ENCODE results near the gene LAMA5. TPM values are rescaled to one million over a fixed set of nuclear protein-coding genes. Genes with fewer than 3 reads are reported as not detected.

Gene LAMA5
- total RNA-seq, 2 experiments from 2014 or later = 0.40 to 0.63 TPM

- no peaks in the 10 kb centered on the region for H3K27me3 Mint-ChIP-seq (ENCODE audit: low read depth)
- DNase-seq (no peak), ATAC-seq (no peak)
- H3K27ac Mint-ChIP-seq = no peak overlapping the region
- CTCF ChIA-PET = no interaction called here
- H3K4me3 Mint-ChIP-seq = no peak overlapping the region
- H3K4me1 Mint-ChIP-seq (ENCODE audit: low read depth) = no peaks in the 10 kb centered on the region
- POLR2A ChIA-PET = interaction anchor here (0.6 kb wide), 1 partner anchor 10 kb away, joined by 3 read pairs; no protein-coding TSS in a partner anchor
- H3K9me3 Mint-ChIP-seq (ENCODE audit: insufficient read depth) = no peaks in the 10 kb centered on the region
- H3K36me3 Mint-ChIP-seq (ENCODE audit: low read depth) = no peaks in the 10 kb centered on the region
Observed at GRCh38 chr20:62329389-62330377, 37.4 kb downstream of the LAMA5 start.

GRCh38 chr20:62328684-62329388 lies 38.3 kb downstream of the LAMA5 start:
- H3K36me3 Mint-ChIP-seq (ENCODE audit: low read depth) = no peaks in the 10 kb centered on the region
- DNase-seq = no peak
- CTCF ChIA-PET = no interaction called here
- H3K27me3 Mint-ChIP-seq (ENCODE audit: low read depth) = no peaks in the 10 kb centered on the region
- ATAC-seq = no peak
- H3K27ac Mint-ChIP-seq = no peak overlapping the region
- POLR2A ChIA-PET = no interaction called here
- H3K4me3 Mint-ChIP-seq = no peak overlapping the region
- H3K4me1 Mint-ChIP-seq (ENCODE audit: low read depth) = no peaks in the 10 kb centered on the region
- no peaks in the 10 kb centered on the region for H3K9me3 Mint-ChIP-seq (ENCODE audit: insufficient read depth)

- no peak for DNase-seq
- Mint-ChIP-seq H3K27ac (no peak overlapping the region), H3K27me3 (ENCODE audit: low read depth) (no peaks in the 10 kb centered on the region), H3K4me3 (no peak overlapping the region), H3K9me3 (ENCODE audit: insufficient read depth) (no peaks in the 10 kb centered on the region), H3K4me1 (ENCODE audit: low read depth) (no peaks in the 10 kb centered on the region), H3K36me3 (ENCODE audit: low read depth) (no peaks in the 10 kb centered on the region)
- ATAC-seq = no peak
- POLR2A ChIA-PET = no interaction called here
- CTCF ChIA-PET = no interaction called here
Observed at GRCh38 chr20:62327726-62328495, 39.2 kb downstream of the LAMA5 start.

- ATAC-seq = no peak
- no peaks in the 10 kb centered on the region for H3K27me3 Mint-ChIP-seq (ENCODE audit: low read depth)
- no peak for DNase-seq
- no peak overlapping the region for H3K4me3 Mint-ChIP-seq
- ChIA-PET POLR2A (no interaction called here), CTCF (no interaction called here)
- no peak overlapping the region for H3K27ac Mint-ChIP-seq
- H3K4me1 Mint-ChIP-seq (ENCODE audit: low read depth) = no peaks in the 10 kb centered on the region
- H3K9me3 Mint-ChIP-seq (ENCODE audit: insufficient read depth) = no peaks in the 10 kb centered on the region
- no peaks in the 10 kb centered on the region for H3K36me3 Mint-ChIP-seq (ENCODE audit: low read depth)
Observed at GRCh38 chr20:62326959-62327725, 40.0 kb downstream of the LAMA5 start.

- POLR2A ChIA-PET = no interaction called here
- CTCF ChIA-PET = no interaction called here
- H3K36me3 Mint-ChIP-seq (ENCODE audit: low read depth) = no peaks in the 10 kb centered on the region
- no peaks in the 10 kb centered on the region for H3K27me3 Mint-ChIP-seq (ENCODE audit: low read depth)
- H3K4me3 Mint-ChIP-seq = no peak overlapping the region
- no peaks in the 10 kb centered on the region for H3K9me3 Mint-ChIP-seq (ENCODE audit: insufficient read depth)
- H3K4me1 Mint-ChIP-seq (ENCODE audit: low read depth) = no peaks in the 10 kb centered on the region
- ATAC-seq (no peak), DNase-seq (no peak)
- no peak overlapping the region for H3K27ac Mint-ChIP-seq
Observed at GRCh38 chr20:62326559-62326958, 40.6 kb downstream of the LAMA5 start.

GRCh38 chr20:62325172-62325905 lies 41.8 kb downstream of the LAMA5 start:
- Mint-ChIP-seq H3K4me1 (ENCODE audit: low read depth) (no peaks in the 10 kb centered on the region), H3K36me3 (ENCODE audit: low read depth) (no peaks in the 10 kb centered on the region), H3K27ac (no peak overlapping the region), H3K9me3 (ENCODE audit: insufficient read depth) (no peaks in the 10 kb centered on the region), H3K4me3 (no peak overlapping the region), H3K27me3 (ENCODE audit: low read depth) (no peaks in the 10 kb centered on the region)
- DNase-seq (no peak), ATAC-seq (no peak)
- POLR2A ChIA-PET = no interaction called here
- CTCF ChIA-PET = no interaction called here

GRCh38 chr20:62323980-62324906 lies 42.9 kb downstream of the LAMA5 start:
- Mint-ChIP-seq H3K4me3 (no peak overlapping the region), H3K4me1 (ENCODE audit: low read depth) (no peaks in the 10 kb centered on the region), H3K36me3 (ENCODE audit: low read depth) (no peaks in the 10 kb centered on the region), H3K27ac (no peak overlapping the region), H3K27me3 (ENCODE audit: low read depth) (no peaks in the 10 kb centered on the region), H3K9me3 (ENCODE audit: insufficient read depth) (no peaks in the 10 kb centered on the region)
- CTCF ChIA-PET = no interaction called here
- POLR2A ChIA-PET = interaction anchor here (0.6 kb wide), 1 partner anchor 141 kb away, joined by 3 read pairs; no protein-coding TSS in a partner anchor
- no peak for ATAC-seq
- no peak for DNase-seq

- no peaks in the 10 kb centered on the region for H3K4me1 Mint-ChIP-seq (ENCODE audit: low read depth)
- no peaks in the 10 kb centered on the region for H3K27me3 Mint-ChIP-seq (ENCODE audit: low read depth)
- H3K9me3 Mint-ChIP-seq (ENCODE audit: insufficient read depth) = no peaks in the 10 kb centered on the region
- H3K27ac Mint-ChIP-seq = no peak overlapping the region
- H3K36me3 Mint-ChIP-seq (ENCODE audit: low read depth) = no peaks in the 10 kb centered on the region
- ATAC-seq = no peak
- H3K4me3 Mint-ChIP-seq = no peak overlapping the region
- no peak for DNase-seq
- ChIA-PET POLR2A (no interaction called here), CTCF (no interaction called here)
Observed at GRCh38 chr20:62323146-62323979, 43.7 kb downstream of the LAMA5 start.

- no peak for ATAC-seq
- ChIA-PET POLR2A (no interaction called here), CTCF (no interaction called here)
- H3K4me3 Mint-ChIP-seq = no peak overlapping the region
- H3K27me3 Mint-ChIP-seq (ENCODE audit: low read depth) = no peaks in the 10 kb centered on the region
- H3K36me3 Mint-ChIP-seq (ENCODE audit: low read depth) = no peaks in the 10 kb centered on the region
- DNase-seq = no peak
- H3K9me3 Mint-ChIP-seq (ENCODE audit: insufficient read depth) = no peaks in the 10 kb centered on the region
- H3K27ac Mint-ChIP-seq = no peak overlapping the region
- H3K4me1 Mint-ChIP-seq (ENCODE audit: low read depth) = no peaks in the 10 kb centered on the region
Observed at GRCh38 chr20:62322492-62323041, 44.5 kb downstream of the LAMA5 start.

Data from activated CD8-positive, alpha-beta T cell treated with anti-CD3 and anti-CD28 coated beads, Interleukin-2, amount 10 ng/mL, durations not matched to agents 7 days and 5 days (primary cell).